OCI-LY1 (cell line): ENCODE data around the gene DFFB.

Experiments used
- H2AFZ ChIP-seq: fragments of 200-600 bp; sonication (generic), shearing (Covaris generic); 2 replicates; pipeline ENCODE4 v1.6.0; 2014; ENCODE audit warnings: antibody characterized with exemption, mild to moderate bottlenecking, low read length
- H3F3A ChIP-seq: fragments of 200-600 bp; sonication (generic), shearing (Covaris generic); 2 replicates; pipeline ENCODE4 v1.6.0; 2014; ENCODE audit warnings: mild to moderate bottlenecking, antibody characterized with exemption, low read length, moderate library complexity; ENCODE audit not compliant: insufficient read depth
- H3K27ac ChIP-seq: fragments of 200-600 bp; sonication (generic); 2 replicates; pipeline ENCODE4 v1.5.1; 2014; ENCODE audit warnings: low read length, mixed run types, mild to moderate bottlenecking, low read depth; ENCODE audit not compliant: poor library complexity, severe bottlenecking
- H3K27me3 ChIP-seq: fragments of 200-600 bp; sonication (generic); 2 replicates; pipeline ENCODE4 v1.6.0; 2014; ENCODE audit warnings: antibody characterized with exemption, mild to moderate bottlenecking, low read length, moderate library complexity; ENCODE audit not compliant: insufficient read depth
- H3K36me3 ChIP-seq: fragments of 200-600 bp; sonication (generic); 2 replicates; pipeline ENCODE4 v1.6.1; 2014; ENCODE audit warnings: mild to moderate bottlenecking, antibody characterized with exemption, low read length, moderate library complexity, mixed read lengths; ENCODE audit not compliant: insufficient read depth
- H3K4me1 ChIP-seq: fragments of 200-600 bp; sonication (generic); 2 replicates; pipeline ENCODE4 v1.5.1; 2014; ENCODE audit warnings: mild to moderate bottlenecking, low read length, moderate library complexity; ENCODE audit not compliant: insufficient read depth, severe bottlenecking
- H3K4me2 ChIP-seq: fragments of 200-600 bp; sonication (generic), shearing (Covaris generic); 2 replicates; pipeline ENCODE4 v1.6.1; 2014; ENCODE audit warnings: low read length
- H3K4me3 ChIP-seq: fragments of 200-600 bp; sonication (generic); 2 replicates; pipeline ENCODE4 v1.5.1; 2014; ENCODE audit warnings: low read length, low read depth, mild to moderate bottlenecking, mixed read lengths; ENCODE audit not compliant: poor library complexity, severe bottlenecking
- H3K79me2 ChIP-seq: fragments of 200-600 bp; shearing (Covaris generic); 2 replicates; pipeline ENCODE4 v1.6.1; 2016; ENCODE audit warnings: mixed run types, low read length, mixed read lengths; ENCODE audit not compliant: insufficient read depth
- H3K9ac ChIP-seq: fragments of 200-600 bp; sonication (generic), shearing (Covaris generic); 2 replicates; pipeline ENCODE4 v1.6.1; 2014; ENCODE audit warnings: mild to moderate bottlenecking, low read length, mixed read lengths
- H3K9me2 ChIP-seq: fragments of 200-600 bp; sonication (generic), shearing (Covaris generic); 2 replicates; pipeline ENCODE4 v1.6.1; 2014; ENCODE audit warnings: low read depth, mild to moderate bottlenecking, low read length, mixed read lengths
- H3K9me3 ChIP-seq: fragments of 200-600 bp; shearing (Covaris generic); 2 replicates; pipeline ENCODE4 v1.6.1; 2014; ENCODE audit warnings: low read length, mixed read lengths
- H4K20me1 ChIP-seq: fragments of 200-600 bp; sonication (generic), shearing (Covaris generic); 2 replicates; pipeline ENCODE4 v1.6.0; 2016; ENCODE audit warnings: mild to moderate bottlenecking, low read length; ENCODE audit not compliant: insufficient read depth
- CTCF ChIP-seq: fragments of 200-600 bp; sonication (generic), shearing (Covaris generic); IDR thresholded peaks from 2 replicates; pipeline ENCODE4 v1.5.1; 2017; ENCODE audit warnings: mild to moderate bottlenecking, antibody characterized with exemption, low read length, moderate library complexity, mixed read lengths
- EZH2 ChIP-seq: fragments of 200-600 bp; sonication (generic), shearing (Covaris generic); IDR thresholded peaks from 2 replicates; pipeline ENCODE4 v1.8.0; 2017; ENCODE audit warnings: borderline replicate concordance, mixed run types, mild to moderate bottlenecking, antibody characterized with exemption, low read length, moderate library complexity, mixed read lengths

Gene DFFB

GRCh38 chr1:3892748-3893147 is 35.5 kb downstream of the DFFB start:
- H3K4me2 ChIP-seq: no peak overlapping the region
- no peak overlapping the region for H3K9ac ChIP-seq
- H3K36me3 ChIP-seq: peaks cover 57% of the 10 kb centered on the region
- no peaks in the 10 kb centered on the region for H3F3A ChIP-seq
- H3K4me1 ChIP-seq: peaks cover 8% of the 10 kb centered on the region
- H3K9me2 ChIP-seq: no peaks in the 10 kb centered on the region
- no peaks in the 10 kb centered on the region for H4K20me1 ChIP-seq
- TF ChIP-seq EZH2: no peak
- TF ChIP-seq CTCF: no peak
- peak overlapping the region; percentile 20 for H3K27ac ChIP-seq
- H3K9me3 ChIP-seq: no peaks in the 10 kb centered on the region
- no peak overlapping the region for H3K4me3 ChIP-seq
- no peak overlapping the region for H2AFZ ChIP-seq
- no peaks in the 10 kb centered on the region for H3K27me3 ChIP-seq
- peaks cover 16% of the 10 kb centered on the region for H3K79me2 ChIP-seq

GRCh38 chr1:3893190-3893589 is 35.9 kb downstream of the DFFB start:
- Histone ChIP-seq H3K9me2 (no peaks in the 10 kb centered on the region), H3K9ac (no peak overlapping the region), H3K4me1 (peaks cover 8% of the 10 kb centered on the region), H3K79me2 (peaks cover 16% of the 10 kb centered on the region), H3K4me2 (no peak overlapping the region), H4K20me1 (no peaks in the 10 kb centered on the region), H3K27me3 (no peaks in the 10 kb centered on the region), H3K9me3 (0 out of 2 replicates have a peak, but pooled peaks cover 3% of the 10 kb centered on the region), H3K27ac (peak overlapping the region; percentile 20), H3K36me3 (peaks cover 58% of the 10 kb centered on the region), H3F3A (no peaks in the 10 kb centered on the region), H2AFZ (no peak overlapping the region), H3K4me3 (no peak overlapping the region)
- no peak for TF ChIP-seq CTCF
- TF ChIP-seq EZH2: no peak

GRCh38 chr1:3894626-3895278 is 37.5 kb downstream of the DFFB start:
- no peaks in the 10 kb centered on the region for H3K9me2 ChIP-seq
- TF ChIP-seq CTCF (no peak), EZH2 (no peak)
- H3K9ac ChIP-seq: no peak overlapping the region
- no peak overlapping the region for H3K27ac ChIP-seq
- H2AFZ ChIP-seq: no peak overlapping the region
- no peaks in the 10 kb centered on the region for H4K20me1 ChIP-seq
- no peak overlapping the region for H3K4me3 ChIP-seq
- H3F3A ChIP-seq: no peaks in the 10 kb centered on the region
- no peaks in the 10 kb centered on the region for H3K27me3 ChIP-seq
- no peak overlapping the region for H3K4me2 ChIP-seq
- H3K79me2 ChIP-seq: peaks cover 30% of the 10 kb centered on the region
- peaks cover 19% of the 10 kb centered on the region for H3K4me1 ChIP-seq
- H3K36me3 ChIP-seq: peaks cover 46% of the 10 kb centered on the region
- 0 out of 2 replicates have a peak, but pooled peaks cover 3% of the 10 kb centered on the region for H3K9me3 ChIP-seq
